OCI-LY1 (cell line): ENCODE measurements around the gene GHRL.

Source experiments
- H2AFZ ChIP-seq: fragments of 200-600 bp; sonication (generic), shearing (Covaris generic); 2 replicates; pipeline ENCODE4 v1.6.0; 2014; ENCODE audit warnings: antibody characterized with exemption, mild to moderate bottlenecking, low read length
- H3F3A ChIP-seq: fragments of 200-600 bp; sonication (generic), shearing (Covaris generic); 2 replicates; pipeline ENCODE4 v1.6.0; 2014; ENCODE audit warnings: mild to moderate bottlenecking, antibody characterized with exemption, low read length, moderate library complexity; ENCODE audit not compliant: insufficient read depth
- H3K27ac ChIP-seq: fragments of 200-600 bp; sonication (generic); 2 replicates; pipeline ENCODE4 v1.5.1; 2014; ENCODE audit warnings: low read length, mixed run types, mild to moderate bottlenecking, low read depth; ENCODE audit not compliant: poor library complexity, severe bottlenecking
- H3K27me3 ChIP-seq: fragments of 200-600 bp; sonication (generic); 2 replicates; pipeline ENCODE4 v1.6.0; 2014; ENCODE audit warnings: antibody characterized with exemption, mild to moderate bottlenecking, low read length, moderate library complexity; ENCODE audit not compliant: insufficient read depth
- H3K36me3 ChIP-seq: fragments of 200-600 bp; sonication (generic); 2 replicates; pipeline ENCODE4 v1.6.1; 2014; ENCODE audit warnings: mild to moderate bottlenecking, antibody characterized with exemption, low read length, moderate library complexity, mixed read lengths; ENCODE audit not compliant: insufficient read depth
- H3K4me1 ChIP-seq: fragments of 200-600 bp; sonication (generic); 2 replicates; pipeline ENCODE4 v1.5.1; 2014; ENCODE audit warnings: mild to moderate bottlenecking, low read length, moderate library complexity; ENCODE audit not compliant: insufficient read depth, severe bottlenecking
- H3K4me2 ChIP-seq: fragments of 200-600 bp; sonication (generic), shearing (Covaris generic); 2 replicates; pipeline ENCODE4 v1.6.1; 2014; ENCODE audit warnings: low read length
- H3K4me3 ChIP-seq: fragments of 200-600 bp; sonication (generic); 2 replicates; pipeline ENCODE4 v1.5.1; 2014; ENCODE audit warnings: low read length, low read depth, mild to moderate bottlenecking, mixed read lengths; ENCODE audit not compliant: poor library complexity, severe bottlenecking
- H3K79me2 ChIP-seq: fragments of 200-600 bp; shearing (Covaris generic); 2 replicates; pipeline ENCODE4 v1.6.1; 2016; ENCODE audit warnings: mixed run types, low read length, mixed read lengths; ENCODE audit not compliant: insufficient read depth
- H3K9ac ChIP-seq: fragments of 200-600 bp; sonication (generic), shearing (Covaris generic); 2 replicates; pipeline ENCODE4 v1.6.1; 2014; ENCODE audit warnings: mild to moderate bottlenecking, low read length, mixed read lengths
- H3K9me2 ChIP-seq: fragments of 200-600 bp; sonication (generic), shearing (Covaris generic); 2 replicates; pipeline ENCODE4 v1.6.1; 2014; ENCODE audit warnings: low read depth, mild to moderate bottlenecking, low read length, mixed read lengths
- H3K9me3 ChIP-seq: fragments of 200-600 bp; shearing (Covaris generic); 2 replicates; pipeline ENCODE4 v1.6.1; 2014; ENCODE audit warnings: low read length, mixed read lengths
- H4K20me1 ChIP-seq: fragments of 200-600 bp; sonication (generic), shearing (Covaris generic); 2 replicates; pipeline ENCODE4 v1.6.0; 2016; ENCODE audit warnings: mild to moderate bottlenecking, low read length; ENCODE audit not compliant: insufficient read depth
- EZH2 ChIP-seq: fragments of 200-600 bp; sonication (generic), shearing (Covaris generic); IDR thresholded peaks from 2 replicates; pipeline ENCODE4 v1.8.0; 2017; ENCODE audit warnings: borderline replicate concordance, mixed run types, mild to moderate bottlenecking, antibody characterized with exemption, low read length, moderate library complexity, mixed read lengths
- TF ChIP-seq, protein P1 (sequence below): fragments of 200-600 bp; sonication (generic), shearing (Covaris generic); IDR thresholded peaks from 2 replicates; pipeline ENCODE4 v1.5.1; 2017; ENCODE audit warnings: mild to moderate bottlenecking, antibody characterized with exemption, low read length, moderate library complexity, mixed read lengths

The GHRL gene

GRCh38 chr3:10331320-10331719, 38.6 kb upstream of the GHRL start:
- H3K4me2 ChIP-seq = no peak overlapping the region
- no peak overlapping the region for H3K4me3 ChIP-seq
- no peak overlapping the region for H3K27ac ChIP-seq
- TF ChIP-seq EZH2 = no peak
- TF ChIP-seq, protein P1, sequence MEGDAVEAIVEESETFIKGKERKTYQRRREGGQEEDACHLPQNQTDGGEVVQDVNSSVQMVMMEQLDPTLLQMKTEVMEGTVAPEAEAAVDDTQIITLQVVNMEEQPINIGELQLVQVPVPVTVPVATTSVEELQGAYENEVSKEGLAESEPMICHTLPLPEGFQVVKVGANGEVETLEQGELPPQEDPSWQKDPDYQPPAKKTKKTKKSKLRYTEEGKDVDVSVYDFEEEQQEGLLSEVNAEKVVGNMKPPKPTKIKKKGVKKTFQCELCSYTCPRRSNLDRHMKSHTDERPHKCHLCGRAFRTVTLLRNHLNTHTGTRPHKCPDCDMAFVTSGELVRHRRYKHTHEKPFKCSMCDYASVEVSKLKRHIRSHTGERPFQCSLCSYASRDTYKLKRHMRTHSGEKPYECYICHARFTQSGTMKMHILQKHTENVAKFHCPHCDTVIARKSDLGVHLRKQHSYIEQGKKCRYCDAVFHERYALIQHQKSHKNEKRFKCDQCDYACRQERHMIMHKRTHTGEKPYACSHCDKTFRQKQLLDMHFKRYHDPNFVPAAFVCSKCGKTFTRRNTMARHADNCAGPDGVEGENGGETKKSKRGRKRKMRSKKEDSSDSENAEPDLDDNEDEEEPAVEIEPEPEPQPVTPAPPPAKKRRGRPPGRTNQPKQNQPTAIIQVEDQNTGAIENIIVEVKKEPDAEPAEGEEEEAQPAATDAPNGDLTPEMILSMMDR = no peak
- H3K36me3 ChIP-seq = no peaks in the 10 kb centered on the region
- no peaks in the 10 kb centered on the region for H3F3A ChIP-seq
- no peaks in the 10 kb centered on the region for H3K9me3 ChIP-seq
- no peak overlapping the region for H2AFZ ChIP-seq
- no peaks in the 10 kb centered on the region for H3K9me2 ChIP-seq
- no peaks in the 10 kb centered on the region for H4K20me1 ChIP-seq
- H3K4me1 ChIP-seq = no peaks in the 10 kb centered on the region
- peaks cover 8% of the 10 kb centered on the region for H3K27me3 ChIP-seq
- H3K79me2 ChIP-seq = no peaks in the 10 kb centered on the region
- H3K9ac ChIP-seq = no peak overlapping the region

- no peaks in the 10 kb centered on the region for H4K20me1 ChIP-seq
- H3K4me2 ChIP-seq = no peak overlapping the region
- H2AFZ ChIP-seq = no peak overlapping the region
- H3K9me3 ChIP-seq = no peaks in the 10 kb centered on the region
- no peaks in the 10 kb centered on the region for H3F3A ChIP-seq
- TF ChIP-seq EZH2 = no peak
- TF ChIP-seq, protein P1 = no peak
- H3K27ac ChIP-seq = no peak overlapping the region
- 0 out of 2 replicates have a peak, but pooled peaks cover 3% of the 10 kb centered on the region for H3K27me3 ChIP-seq
- H3K36me3 ChIP-seq = no peaks in the 10 kb centered on the region
- H3K9ac ChIP-seq = no peak overlapping the region
- no peak overlapping the region for H3K4me3 ChIP-seq
- H3K79me2 ChIP-seq = no peaks in the 10 kb centered on the region
- H3K4me1 ChIP-seq = no peaks in the 10 kb centered on the region
- H3K9me2 ChIP-seq = no peaks in the 10 kb centered on the region
Measured at GRCh38 chr3:10330319-10330718, 37.6 kb upstream of the GHRL start.

DNA sequence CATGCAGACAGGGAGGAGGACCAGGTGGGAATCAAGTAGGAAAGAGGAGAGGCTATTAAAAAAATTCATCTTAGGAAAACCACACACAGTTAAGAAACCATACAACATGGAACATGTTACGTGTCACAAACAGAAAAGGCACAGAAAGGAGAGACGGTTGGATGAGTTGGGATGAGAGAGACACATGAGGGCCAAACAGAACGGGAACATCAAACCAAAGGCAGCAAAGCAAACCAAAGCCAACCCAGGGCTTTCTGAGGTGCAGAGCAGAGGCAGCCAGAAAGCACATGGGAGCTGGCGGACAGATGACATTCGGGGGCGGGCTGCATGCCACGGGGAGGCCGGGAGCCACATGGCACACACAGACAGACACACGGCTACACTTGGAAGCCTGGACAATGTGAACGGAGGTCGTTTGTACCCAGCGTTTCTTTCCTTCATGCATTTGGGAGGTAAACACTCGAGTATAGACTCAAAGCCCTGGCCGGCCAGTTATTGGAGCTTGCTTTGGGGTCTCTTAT, 36.8 kb upstream of the GHRL start:
- Histone ChIP-seq H3K27ac (no peak overlapping the region), H3K4me1 (no peaks in the 10 kb centered on the region), H2AFZ (no peak overlapping the region), H3K36me3 (no peaks in the 10 kb centered on the region), H4K20me1 (no peaks in the 10 kb centered on the region), H3F3A (no peaks in the 10 kb centered on the region), H3K79me2 (no peaks in the 10 kb centered on the region), H3K9ac (no peak overlapping the region), H3K27me3 (0 out of 2 replicates have a peak, but pooled peaks cover 3% of the 10 kb centered on the region), H3K9me2 (no peaks in the 10 kb centered on the region), H3K4me3 (no peak overlapping the region), H3K9me3 (no peaks in the 10 kb centered on the region), H3K4me2 (no peak overlapping the region)
- TF ChIP-seq, protein P1 = no peak
- no peak for TF ChIP-seq EZH2
